GM18499 (cell line): ENCODE results near the gene CCR2.

Experiments
- ATAC-seq: cut with Tn5 transposase; IDR thresholded peaks from one replicate; pipeline ENCODE4 v1.9.1; 2021; ENCODE audit warnings: moderate number of reproducible peaks; ENCODE audit not compliant: insufficient read depth, unreplicated experiment

CCR2 gene

DNA sequence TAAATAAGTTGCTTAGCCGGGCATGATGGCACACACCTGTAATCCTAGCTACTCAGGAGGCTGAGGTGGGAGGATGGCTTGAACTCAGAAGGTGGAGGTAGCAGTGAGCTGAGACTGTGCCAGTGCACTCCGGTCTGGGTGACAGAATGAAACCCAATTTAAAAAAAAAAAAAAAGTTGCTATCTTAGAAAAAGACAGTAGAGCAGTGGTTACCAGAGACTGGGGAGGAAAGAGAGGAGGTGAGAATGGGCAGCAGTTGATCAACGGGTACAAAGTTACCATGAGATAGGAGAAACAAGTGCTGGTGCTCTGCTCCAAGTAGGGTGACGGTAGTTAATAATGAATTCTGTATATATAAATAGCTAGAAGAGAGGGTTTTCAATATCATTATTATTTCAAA lies 821 bp upstream of the CCR2 start:
- ATAC-seq, result no peak

DNA sequence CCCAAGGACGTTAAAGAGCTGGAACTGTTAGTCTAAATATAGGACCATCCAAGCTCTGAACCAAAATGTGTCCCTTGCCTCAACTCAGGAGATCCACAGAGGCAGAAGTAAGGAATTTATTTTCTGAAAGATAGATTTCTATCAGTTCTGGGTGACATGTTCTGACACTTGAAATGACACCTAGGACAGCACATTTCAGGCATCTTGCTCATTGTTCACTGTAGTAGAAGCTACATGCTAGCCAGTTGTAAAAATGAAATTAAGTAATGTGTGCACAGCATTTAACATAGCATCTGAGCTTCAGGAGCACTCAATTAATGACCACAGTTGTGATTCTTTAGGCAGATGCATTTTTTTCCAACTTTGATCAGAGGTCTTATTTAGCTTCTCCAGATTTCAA lies 567 bp downstream of the CCR2 start:
- no peak for ATAC-seq

DNA sequence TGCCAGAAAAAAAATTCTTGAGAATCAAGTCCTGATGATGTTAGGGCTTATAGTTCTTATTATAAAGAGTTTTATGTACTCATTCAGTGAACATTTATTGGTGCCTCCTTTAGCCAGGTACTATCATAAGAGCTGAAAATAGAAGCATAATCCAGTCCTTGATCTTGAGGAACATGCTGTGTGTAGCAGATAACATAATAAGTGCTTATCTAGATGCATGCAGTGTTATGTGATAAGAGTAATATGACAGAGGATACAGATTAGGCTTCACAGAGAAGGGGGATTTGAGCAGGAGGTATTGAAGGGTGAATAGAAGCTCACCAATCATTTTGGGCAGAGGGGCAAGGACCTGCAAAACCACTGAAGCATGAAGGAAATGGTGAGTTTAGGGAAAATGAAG lies 1.1 kb downstream of the CCR2 start:
- no peak for ATAC-seq

DNA sequence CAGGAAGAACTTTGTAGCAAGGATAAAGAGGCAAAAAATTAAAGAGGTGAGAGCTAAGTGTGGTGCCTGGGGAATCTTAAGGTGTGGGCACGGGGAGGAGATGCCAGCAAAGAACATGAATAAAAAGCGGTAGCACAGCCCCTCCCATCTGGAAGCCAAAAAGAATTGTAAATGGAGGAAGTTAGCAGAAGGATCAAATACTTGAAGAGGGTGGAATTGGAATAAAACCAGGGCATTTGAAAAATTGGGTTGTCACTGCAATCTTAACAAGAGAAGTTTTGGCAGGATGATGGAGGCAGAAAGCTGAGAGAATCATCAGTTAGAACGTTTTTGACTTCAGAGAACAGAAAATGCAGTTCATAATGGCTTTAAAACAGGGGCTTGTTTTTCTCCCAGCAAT lies 2.4 kb downstream of the CCR2 start:
- no peak for ATAC-seq

DNA sequence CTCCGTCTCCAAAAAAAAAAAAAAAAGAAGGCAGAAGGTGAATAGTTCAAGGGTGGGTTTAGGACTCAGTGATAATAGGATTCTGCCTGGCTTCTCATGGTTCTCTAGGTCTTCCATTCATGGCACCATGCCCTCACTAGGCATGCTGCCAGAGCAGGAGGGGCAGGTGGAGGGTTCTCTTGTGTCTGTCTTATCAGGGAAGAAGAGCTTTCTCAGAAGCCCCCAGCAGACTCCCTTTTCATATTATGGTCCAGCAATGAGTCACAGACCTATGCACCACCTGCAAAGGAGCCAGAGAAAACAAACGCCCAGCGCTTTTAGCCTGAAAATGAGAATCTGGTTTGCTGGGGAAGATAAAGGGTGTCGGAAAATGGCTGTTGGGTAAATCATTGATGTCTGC lies 3.0 kb downstream of the CCR2 start:
- no peak for ATAC-seq

DNA sequence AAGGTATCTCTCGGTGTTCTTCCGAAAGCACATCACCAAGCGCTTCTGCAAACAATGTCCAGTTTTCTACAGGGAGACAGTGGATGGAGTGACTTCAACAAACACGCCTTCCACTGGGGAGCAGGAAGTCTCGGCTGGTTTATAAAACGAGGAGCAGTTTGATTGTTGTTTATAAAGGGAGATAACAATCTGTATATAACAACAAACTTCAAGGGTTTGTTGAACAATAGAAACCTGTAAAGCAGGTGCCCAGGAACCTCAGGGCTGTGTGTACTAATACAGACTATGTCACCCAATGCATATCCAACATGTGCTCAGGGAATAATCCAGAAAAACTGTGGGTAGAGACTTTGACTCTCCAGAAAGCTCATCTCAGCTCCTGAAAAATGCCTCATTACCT lies 4.6 kb downstream of the CCR2 start:
- ATAC-seq, result no peak

DNA sequence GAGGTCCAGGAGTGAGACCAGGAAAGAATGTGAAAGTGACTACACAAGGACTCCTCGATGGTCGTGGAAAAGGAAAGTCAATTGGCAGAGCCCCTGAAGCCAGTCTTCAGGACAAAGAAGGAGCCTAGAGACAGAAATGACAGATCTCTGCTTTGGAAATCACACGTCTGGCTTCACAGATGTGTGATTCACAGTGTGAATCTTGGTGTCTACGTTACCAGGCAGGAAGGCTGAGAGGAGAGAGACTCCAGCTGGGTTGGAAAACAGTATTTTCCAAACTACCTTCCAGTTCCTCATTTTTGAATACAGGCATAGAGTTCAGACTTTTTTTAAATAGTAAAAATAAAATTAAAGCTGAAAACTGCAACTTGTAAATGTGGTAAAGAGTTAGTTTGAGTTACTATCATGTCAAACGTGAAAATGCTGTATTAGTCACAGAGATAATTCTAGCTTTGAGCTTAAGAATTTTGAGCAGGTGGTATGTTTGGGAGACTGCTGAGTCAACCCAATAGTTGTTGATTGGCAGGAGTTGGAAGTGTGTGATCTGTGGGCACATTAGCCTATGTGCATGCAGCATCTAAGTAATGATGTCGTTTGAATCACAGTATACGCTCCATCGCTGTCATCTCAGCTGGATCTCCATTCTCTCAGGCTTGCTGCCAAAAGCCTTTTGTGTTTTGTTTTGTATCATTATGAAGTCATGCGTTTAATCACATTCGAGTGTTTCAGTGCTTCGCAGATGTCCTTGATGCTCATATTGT lies 6.0 kb downstream of the CCR2 start:
- peak; percentile 72 for ATAC-seq

DNA sequence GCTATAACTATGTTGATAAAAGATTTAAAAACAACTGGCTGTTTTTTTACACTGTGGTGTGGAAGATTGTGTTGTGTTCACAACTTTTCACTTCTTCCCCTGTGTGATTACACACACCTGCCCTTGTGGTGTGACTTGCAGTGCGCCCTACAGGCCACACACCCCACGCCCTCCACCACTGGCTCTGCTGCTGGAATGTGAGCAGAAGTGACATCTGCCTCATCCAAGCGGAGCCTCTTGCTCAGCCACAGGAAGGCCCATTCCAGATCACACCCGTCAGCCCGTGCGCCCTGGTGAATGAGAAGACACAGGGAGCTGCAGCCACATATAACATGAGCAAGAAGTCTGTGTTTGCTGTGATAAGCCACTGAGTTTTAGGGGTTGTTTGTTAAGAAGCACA lies 7.0 kb downstream of the CCR2 start:
- no peak for ATAC-seq

DNA sequence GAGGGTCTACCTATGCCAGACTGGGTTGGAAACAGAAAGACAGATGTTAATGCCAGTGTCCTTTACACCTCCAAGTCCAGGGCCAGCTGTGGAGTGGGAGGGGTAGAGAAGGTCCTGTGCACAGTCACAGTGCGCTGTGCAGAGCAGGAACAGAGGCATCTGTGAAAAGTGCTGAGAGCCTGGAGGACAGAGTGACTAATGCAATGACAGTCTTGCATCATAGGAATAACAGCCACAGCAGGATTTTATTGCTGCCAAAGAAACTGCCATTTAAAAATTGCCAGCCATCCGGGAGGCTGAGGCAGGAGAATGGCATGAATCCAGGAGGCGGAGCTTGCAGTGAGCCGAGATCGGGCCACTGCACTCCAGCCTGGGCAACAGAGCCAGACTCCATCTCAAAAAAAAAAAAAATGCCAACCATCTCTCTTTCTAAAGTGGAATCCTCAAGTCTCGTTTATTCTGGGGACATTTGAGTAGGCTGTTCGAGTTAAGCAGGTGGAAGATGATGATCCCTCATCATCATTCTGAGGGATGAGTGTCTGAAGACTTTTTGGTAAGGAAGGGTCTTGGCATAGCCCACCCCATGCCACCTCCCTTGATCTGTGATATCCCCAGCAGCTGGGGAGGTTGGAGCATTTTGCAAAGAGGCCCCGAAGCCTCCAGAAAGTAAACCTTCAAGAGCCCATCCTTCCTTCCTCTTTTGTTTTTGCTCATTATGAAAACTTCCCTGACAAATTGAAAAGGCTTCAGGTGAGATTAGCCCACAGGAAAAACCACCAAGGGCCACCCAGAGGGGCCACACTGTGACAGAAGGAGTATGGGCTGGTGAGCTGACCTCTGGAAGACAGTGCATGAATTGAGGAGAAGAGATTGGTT lies 7.7 kb downstream of the CCR2 start:
- no peak for ATAC-seq

DNA sequence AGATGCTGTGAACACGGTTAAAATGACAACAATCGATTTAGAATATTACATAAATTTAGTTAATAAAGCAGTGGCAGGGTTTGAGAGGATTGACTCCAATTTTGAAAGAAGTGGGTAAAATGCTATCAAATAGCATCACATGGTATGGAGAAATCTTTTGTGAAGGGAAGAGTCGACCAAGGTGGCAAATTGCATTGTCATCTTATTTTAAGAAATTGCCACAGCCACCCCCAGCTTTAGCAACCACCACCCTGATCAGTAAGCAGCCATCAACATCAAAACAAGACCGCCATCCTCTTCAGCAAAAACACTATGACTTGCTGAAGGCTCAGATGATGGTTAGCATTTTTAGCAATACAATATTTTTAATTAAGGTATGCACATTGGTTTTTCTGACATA lies 11.1 kb downstream of the CCR2 start:
- ATAC-seq, result no peak

DNA sequence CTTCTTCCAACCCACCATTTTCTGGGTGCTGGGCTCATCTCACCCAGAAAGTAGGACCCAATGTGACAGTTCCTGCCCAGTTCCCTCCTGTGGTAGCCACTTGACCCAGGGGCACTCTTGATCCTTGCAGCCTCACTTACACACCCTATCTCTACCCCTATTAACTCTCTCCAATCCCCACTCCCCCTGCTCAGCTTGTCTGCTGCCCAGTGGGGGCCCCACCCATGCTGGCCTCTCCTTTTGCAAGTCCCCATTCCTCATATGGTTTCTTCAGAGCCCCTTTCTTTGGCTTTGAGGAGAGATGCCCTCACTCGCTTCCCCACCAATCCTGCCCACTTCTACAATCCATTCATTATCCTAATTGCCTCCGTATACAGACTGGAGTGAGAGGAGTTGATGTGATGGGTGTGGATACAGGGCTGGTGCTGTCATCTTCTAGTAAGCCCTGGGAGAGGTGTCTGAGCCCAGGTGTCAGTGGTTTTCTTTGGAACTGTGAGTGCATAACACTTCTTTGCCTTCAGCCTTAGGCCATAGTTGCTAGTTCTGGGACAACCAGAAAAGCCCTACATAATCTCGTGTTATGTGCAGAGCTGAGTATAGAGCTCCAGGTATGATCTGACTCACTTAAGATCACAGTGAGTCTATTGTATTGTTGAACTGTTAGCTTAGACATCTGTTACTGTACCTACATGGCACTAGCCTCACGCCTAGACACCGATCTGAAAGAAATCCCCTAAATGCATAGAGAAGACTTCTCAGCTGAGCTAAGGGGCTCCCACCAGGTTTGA lies 12.0 kb downstream of the CCR2 start:
- ATAC-seq, result no peak

DNA sequence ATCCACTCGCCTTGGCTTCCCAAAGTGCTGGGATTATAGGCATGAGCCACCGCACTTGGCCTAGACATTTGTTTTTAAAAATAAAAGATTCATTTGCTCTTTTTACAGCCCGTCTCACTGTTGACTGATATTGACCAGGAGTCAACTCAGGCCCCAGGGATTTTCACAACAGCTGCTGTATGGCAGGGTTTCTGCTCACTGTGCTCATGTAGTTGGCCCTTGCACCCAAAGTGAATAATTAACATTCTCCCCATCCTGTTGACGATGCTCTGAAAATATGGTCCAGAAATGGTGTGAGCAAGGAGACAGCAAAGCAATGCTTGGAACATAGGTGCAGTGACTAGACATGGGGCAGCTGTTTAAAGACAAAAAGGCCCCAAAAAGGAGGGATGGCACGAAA lies 13.9 kb downstream of the CCR2 start:
- ATAC-seq, result no peak

DNA sequence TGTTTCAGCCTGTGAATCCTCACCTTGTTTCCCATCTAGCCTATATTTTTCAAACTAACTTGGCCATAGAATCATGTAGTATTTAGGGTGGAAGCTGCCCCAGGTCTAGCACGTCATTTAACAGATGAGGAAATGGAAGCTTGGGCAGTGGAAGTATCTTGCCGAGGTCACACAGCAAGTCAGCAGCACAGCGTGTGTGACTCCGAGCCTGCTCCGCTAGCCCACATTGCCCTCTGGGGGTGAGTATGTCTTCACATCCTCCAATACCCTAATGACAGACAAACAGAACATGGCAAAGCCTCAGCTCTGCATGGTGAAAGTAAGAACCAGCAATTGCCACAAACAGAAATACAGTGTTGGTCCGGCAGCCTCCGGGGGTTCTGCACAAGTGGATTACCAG lies 14.7 kb downstream of the CCR2 start:
- ATAC-seq, result no peak

DNA sequence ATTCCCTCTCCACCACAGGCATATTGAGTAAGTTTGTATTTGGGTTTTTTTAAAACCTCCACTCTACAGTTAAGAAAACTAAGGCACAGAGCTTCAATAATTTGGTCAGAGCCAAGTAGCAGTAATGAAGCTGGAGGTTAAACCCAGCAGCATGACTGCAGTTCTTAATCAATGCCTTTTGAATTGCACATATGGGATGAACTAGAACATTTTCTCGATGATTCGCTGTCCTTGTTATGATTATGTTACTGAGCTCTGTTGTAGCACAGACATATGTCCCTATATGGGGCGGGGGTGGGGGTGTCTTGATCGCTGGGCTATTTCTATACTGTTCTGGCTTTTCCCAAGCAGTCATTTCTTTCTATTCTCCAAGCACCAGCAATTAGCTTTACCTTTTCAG lies 15.2 kb downstream of the CCR2 start:
- no peak for ATAC-seq

DNA sequence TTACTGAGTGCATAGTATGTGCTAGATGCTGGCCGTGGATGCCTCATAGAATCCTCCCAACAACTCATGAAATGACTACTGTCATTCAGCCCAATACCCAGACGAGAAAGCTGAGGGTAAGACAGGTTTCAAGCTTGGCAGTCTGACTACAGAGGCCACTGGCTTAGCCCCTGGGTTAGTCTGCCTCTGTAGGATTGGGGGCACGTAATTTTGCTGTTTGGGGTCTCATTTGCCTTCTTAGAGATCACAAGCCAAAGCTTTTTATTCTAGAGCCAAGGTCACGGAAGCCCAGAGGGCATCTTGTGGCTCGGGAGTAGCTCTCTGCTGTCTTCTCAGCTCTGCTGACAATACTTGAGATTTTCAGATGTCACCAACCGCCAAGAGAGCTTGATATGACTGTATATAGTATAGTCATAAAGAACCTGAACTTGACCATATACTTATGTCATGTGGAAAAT lies 15.8 kb downstream of the CCR2 start:
- no peak for ATAC-seq

DNA sequence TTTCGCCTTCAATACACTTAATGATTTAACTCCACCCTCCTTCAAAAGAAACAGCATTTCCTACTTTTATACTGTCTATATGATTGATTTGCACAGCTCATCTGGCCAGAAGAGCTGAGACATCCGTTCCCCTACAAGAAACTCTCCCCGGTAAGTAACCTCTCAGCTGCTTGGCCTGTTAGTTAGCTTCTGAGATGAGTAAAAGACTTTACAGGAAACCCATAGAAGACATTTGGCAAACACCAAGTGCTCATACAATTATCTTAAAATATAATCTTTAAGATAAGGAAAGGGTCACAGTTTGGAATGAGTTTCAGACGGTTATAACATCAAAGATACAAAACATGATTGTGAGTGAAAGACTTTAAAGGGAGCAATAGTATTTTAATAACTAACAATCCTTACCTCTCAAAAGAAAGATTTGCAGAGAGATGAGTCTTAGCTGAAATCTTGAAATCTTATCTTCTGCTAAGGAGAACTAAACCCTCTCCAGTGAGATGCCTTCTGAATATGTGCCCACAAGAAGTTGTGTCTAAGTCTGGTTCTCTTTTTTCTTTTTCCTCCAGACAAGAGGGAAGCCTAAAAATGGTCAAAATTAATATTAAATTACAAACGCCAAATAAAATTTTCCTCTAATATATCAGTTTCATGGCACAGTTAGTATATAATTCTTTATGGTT lies 17.1 kb downstream of the CCR2 start, which contains the start of gene CCR5:
Gene CCR5, plus strand, starts transcription at position 108 of the 680 bp plus-strand sequence. CDS start 1,957 bp downstream, outside the sequence.
- ATAC-seq, result no peak

DNA sequence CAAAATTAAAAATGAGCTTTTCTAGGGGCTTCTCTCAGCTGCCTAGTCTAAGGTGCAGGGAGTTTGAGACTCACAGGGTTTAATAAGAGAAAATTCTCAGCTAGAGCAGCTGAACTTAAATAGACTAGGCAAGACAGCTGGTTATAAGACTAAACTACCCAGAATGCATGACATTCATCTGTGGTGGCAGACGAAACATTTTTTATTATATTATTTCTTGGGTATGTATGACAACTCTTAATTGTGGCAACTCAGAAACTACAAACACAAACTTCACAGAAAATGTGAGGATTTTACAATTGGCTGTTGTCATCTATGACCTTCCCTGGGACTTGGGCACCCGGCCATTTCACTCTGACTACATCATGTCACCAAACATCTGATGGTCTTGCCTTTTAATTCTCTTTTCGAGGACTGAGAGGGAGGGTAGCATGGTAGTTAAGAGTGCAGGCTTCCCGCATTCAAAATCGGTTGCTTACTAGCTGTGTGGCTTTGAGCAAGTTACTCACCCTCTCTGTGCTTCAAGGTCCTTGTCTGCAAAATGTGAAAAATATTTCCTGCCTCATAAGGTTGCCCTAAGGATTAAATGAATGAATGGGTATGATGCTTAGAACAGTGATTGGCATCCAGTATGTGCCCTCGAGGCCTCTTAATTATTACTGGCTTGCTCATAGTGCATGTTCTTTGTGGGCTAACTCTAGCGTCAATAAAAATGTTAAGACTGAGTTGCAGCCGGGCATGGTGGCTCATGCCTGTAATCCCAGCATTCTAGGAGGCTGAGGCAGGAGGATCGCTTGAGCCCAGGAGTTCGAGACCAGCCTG lies 17.8 kb downstream of the CCR2 start:
- no peak for ATAC-seq

DNA sequence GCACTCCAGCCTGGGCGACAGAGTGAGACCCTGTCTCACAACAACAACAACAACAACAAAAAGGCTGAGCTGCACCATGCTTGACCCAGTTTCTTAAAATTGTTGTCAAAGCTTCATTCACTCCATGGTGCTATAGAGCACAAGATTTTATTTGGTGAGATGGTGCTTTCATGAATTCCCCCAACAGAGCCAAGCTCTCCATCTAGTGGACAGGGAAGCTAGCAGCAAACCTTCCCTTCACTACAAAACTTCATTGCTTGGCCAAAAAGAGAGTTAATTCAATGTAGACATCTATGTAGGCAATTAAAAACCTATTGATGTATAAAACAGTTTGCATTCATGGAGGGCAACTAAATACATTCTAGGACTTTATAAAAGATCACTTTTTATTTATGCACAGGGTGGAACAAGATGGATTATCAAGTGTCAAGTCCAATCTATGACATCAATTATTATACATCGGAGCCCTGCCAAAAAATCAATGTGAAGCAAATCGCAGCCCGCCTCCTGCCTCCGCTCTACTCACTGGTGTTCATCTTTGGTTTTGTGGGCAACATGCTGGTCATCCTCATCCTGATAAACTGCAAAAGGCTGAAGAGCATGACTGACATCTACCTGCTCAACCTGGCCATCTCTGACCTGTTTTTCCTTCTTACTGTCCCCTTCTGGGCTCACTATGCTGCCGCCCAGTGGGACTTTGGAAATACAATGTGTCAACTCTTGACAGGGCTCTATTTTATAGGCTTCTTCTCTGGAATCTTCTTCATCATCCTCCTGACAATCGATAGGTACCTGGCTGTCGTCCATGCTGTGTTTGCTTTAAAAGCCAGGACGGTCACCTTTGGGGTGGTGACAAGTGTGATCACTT lies 18.8 kb downstream of the CCR2 start:
- ATAC-seq, result no peak
